Mesendoderm (in vitro differentiated cells): ENCODE results near the gene TUBA3E.
"Not testable (repeated sequence)": the region's sequence is repeated elsewhere in the genome, so short reads cannot be mapped to it uniquely, and the experiment has no call there.

ENCODE experiments used
- DNase-seq: peaks from one replicate; pipeline ENCODE4 v3.0.0; 2013
- H2AK5ac ChIP-seq: 2 replicates; pipeline ENCODE4 v1.6.1; 2013; ENCODE audit warnings: low read length, inconsistent platforms
- H2BK120ac ChIP-seq: 2 replicates; pipeline ENCODE4 v1.6.1; 2013; ENCODE audit warnings: low read depth, mild to moderate bottlenecking, low read length, moderate library complexity, mixed read lengths
- H2BK15ac ChIP-seq: replicated peaks from 2 replicates; pipeline ENCODE4 v1.6.1; 2013; ENCODE audit warnings: low read depth, mild to moderate bottlenecking, moderate library complexity
- H2BK5ac ChIP-seq: 2 replicates; pipeline ENCODE4 v1.6.1; 2013; ENCODE audit warnings: low read length, inconsistent platforms
- H3K18ac ChIP-seq: 2 replicates; pipeline ENCODE4 v1.6.1; 2013; ENCODE audit warnings: mild to moderate bottlenecking, low read length, mixed read lengths
- H3K23ac ChIP-seq: one replicate; pipeline ENCODE4 v1.6.1; 2013; ENCODE audit warnings: low read length
- H3K27ac ChIP-seq: 2 replicates; pipeline ENCODE4 v1.5.1; 2013; ENCODE audit warnings: low read depth, mild to moderate bottlenecking, inconsistent platforms, low read length, moderate library complexity
- H3K27me3 ChIP-seq: 2 replicates; pipeline ENCODE4 v1.6.1; 2013; ENCODE audit warnings: low read length, control low read depth, mild to moderate bottlenecking, inconsistent platforms; ENCODE audit not compliant: insufficient read depth, poor library complexity
- H3K36me3 ChIP-seq: 2 replicates; pipeline ENCODE4 v1.6.1; 2013; ENCODE audit warnings: low read length, inconsistent platforms; ENCODE audit not compliant: control insufficient read depth, insufficient read depth
- H3K4ac ChIP-seq: one replicate; pipeline ENCODE4 v1.6.1; 2013; ENCODE audit warnings: low read depth, mild to moderate bottlenecking, low read length, moderate library complexity
- H3K4me1 ChIP-seq: 2 replicates; pipeline ENCODE4 v1.6.1; 2013; ENCODE audit warnings: low read depth, low read length, inconsistent platforms; ENCODE audit not compliant: control insufficient read depth
- H3K4me2 ChIP-seq: 2 replicates; pipeline ENCODE4 v1.6.1; 2013; ENCODE audit warnings: low read length
- H3K4me3 ChIP-seq: 2 replicates; pipeline ENCODE4 v1.5.1; 2013; ENCODE audit warnings: mild to moderate bottlenecking, low read length
- H3K56ac ChIP-seq: one replicate; pipeline ENCODE4 v1.6.1; 2013; ENCODE audit warnings: low read length
- H3K79me1 ChIP-seq: 2 replicates; pipeline ENCODE4 v1.6.1; 2013; ENCODE audit warnings: low read length, inconsistent platforms
- H3K79me2 ChIP-seq: 2 replicates; pipeline ENCODE4 v1.6.1; 2013; ENCODE audit warnings: mild to moderate bottlenecking, low read length; ENCODE audit not compliant: control insufficient read depth, insufficient read depth
- H3K9ac ChIP-seq: 2 replicates; pipeline ENCODE4 v1.6.1; 2013; ENCODE audit warnings: low read length, inconsistent platforms
- H4K5ac ChIP-seq: one replicate; pipeline ENCODE4 v1.6.1; 2013; ENCODE audit warnings: low read length
- H4K8ac ChIP-seq: one replicate; pipeline ENCODE4 v1.6.1; 2013; ENCODE audit warnings: low read depth, mild to moderate bottlenecking, control low read depth, low read length, moderate library complexity
- WGBS: extraction: QIAGEN DNeasy Blood & Tissue Kit; methylation state at CpG from one replicate; pipeline ENCODE4 v1.1.7; 2013; ENCODE audit warnings: low lambda C conversion rate, missing lambda C conversion rate; ENCODE audit not compliant: insufficient coverage; ENCODE audit errors: extremely low coverage; 5-methylcytosine and 5-hydroxymethylcytosine counted together

TUBA3E gene

DNA sequence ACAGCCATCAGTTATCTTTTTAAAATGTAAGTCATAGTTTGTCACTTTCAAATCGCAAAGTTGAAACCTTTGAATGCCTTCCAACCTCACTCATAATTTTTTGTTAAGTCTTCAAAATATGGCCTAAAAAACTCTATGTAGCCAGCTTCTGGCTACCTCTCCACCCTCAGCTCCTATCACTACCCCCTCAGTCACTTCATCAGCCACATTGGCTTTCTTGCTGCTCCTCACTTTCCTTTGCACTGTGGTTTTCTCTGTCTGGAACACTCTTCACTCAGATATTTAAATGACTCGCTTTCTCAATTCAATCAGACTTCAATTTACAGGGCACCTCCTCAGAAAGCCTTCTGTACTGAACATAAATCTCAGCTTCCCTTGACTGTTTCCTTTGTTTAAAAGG, 34.8 kb upstream of the TUBA3E start:
- H3K4me2 ChIP-seq, DNase-seq, H2BK120ac ChIP-seq, H3K56ac ChIP-seq, H3K4me3 ChIP-seq, H2AK5ac ChIP-seq, H2BK15ac ChIP-seq, H3K23ac ChIP-seq, H3K9ac ChIP-seq, H2BK5ac ChIP-seq, H3K4ac ChIP-seq, H3K27ac ChIP-seq, H3K27me3 ChIP-seq, H3K79me2 ChIP-seq, H4K5ac ChIP-seq, H3K4me1 ChIP-seq, H3K36me3 ChIP-seq, H3K79me1 ChIP-seq, H4K8ac ChIP-seq, H3K18ac ChIP-seq: not testable (repeated sequence)
- no CpG with 5 or more reads among the region's 2 CpGs for WGBS

DNA sequence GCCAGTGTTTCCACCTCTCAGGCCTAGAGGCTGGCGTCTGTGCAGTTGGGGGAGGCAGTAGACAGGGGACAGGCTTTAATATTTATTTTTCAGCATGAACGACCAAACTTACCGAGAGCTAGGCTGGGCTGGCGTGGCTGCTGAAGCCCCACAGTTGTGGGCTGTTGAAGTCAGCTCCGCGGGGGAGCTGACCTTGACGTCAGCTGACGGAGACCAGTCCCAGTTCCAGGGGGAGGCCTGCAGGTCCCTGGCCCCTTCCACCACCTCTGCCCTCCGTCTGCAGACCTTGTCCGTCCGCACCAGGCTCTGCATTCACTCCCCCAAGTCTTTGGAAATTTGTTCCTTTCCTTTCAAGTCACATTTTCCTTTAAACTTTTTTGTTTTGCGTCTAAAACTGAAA, 33.4 kb upstream of the TUBA3E start:
- Histone ChIP-seq H3K9ac (no peak overlapping the region), H3K18ac (no peak overlapping the region), H3K27me3 (no peaks in the 10 kb centered on the region), H3K23ac (no peak overlapping the region), H2BK15ac (no peak overlapping the region), H3K79me1 (no peaks in the 10 kb centered on the region), H2BK5ac (no peak overlapping the region), H3K4me3 (no peak overlapping the region), H2AK5ac (no peak overlapping the region), H3K4me1 (no peaks in the 10 kb centered on the region), H4K8ac (no peak overlapping the region), H2BK120ac (no peak overlapping the region), H3K4me2 (no peak overlapping the region), H3K4ac (no peak overlapping the region), H4K5ac (no peak overlapping the region), H3K79me2 (no peaks in the 10 kb centered on the region), H3K27ac (no peak overlapping the region), H3K36me3 (no peaks in the 10 kb centered on the region), H3K56ac (no peak overlapping the region)
- no peak for DNase-seq
- WGBS = no CpG with 5 or more reads among the region's 12 CpGs

DNA sequence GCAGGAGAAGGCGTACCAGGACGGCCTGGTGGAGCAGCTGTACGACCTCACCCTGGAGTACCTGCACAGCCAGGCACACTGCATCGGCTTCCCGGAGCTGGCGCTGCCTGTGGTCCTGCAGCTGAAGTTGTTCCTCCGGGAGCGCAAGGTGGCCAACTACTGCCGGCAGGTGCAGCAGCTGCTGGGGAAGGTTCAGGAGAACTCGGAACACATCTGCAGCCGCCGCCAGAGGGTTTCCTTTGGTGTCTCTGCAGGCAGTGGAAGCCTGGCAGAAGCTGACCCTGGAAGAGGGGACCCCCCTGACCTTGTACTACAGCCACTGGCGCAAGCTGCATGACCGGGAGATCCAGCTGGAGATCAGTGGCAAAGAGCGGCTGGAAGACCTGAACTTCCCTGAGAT, 32.7 kb upstream of the TUBA3E start:
- H3K36me3 ChIP-seq, H2BK15ac ChIP-seq, H3K79me2 ChIP-seq, H2BK5ac ChIP-seq, H3K4me1 ChIP-seq, H3K27ac ChIP-seq, H3K4me2 ChIP-seq, H3K56ac ChIP-seq, DNase-seq, H3K4ac ChIP-seq, H2BK120ac ChIP-seq, H3K27me3 ChIP-seq, H2AK5ac ChIP-seq, H4K8ac ChIP-seq, H3K18ac ChIP-seq, H4K5ac ChIP-seq, H3K4me3 ChIP-seq, H3K9ac ChIP-seq, H3K23ac ChIP-seq, H3K79me1 ChIP-seq: not testable (repeated sequence)
- WGBS = no CpG with 5 or more reads among the region's 15 CpGs

DNA sequence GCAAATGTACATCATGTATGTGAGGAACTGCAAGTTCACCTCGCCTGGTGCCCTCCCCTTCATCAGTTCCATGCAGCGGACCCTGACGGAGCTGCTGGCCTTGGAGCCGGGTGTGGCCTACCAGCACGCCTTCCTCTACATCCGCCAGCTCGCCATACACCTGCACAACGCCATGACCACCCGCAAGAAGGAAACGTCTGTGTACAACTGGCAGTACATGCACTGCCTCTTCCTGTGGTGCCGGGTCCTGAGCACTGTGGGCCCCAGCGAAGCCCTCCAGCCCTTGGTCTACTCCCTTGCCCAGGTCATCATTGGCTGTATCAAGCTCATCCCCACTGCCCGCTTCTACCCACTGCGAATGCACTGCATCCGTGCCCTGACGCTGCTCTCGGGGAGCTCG, 32.1 kb upstream of the TUBA3E start:
- H2BK15ac ChIP-seq, H3K79me1 ChIP-seq, H2BK5ac ChIP-seq, H3K56ac ChIP-seq, H3K4ac ChIP-seq, H3K27ac ChIP-seq, H3K9ac ChIP-seq, H3K4me2 ChIP-seq, H4K8ac ChIP-seq, H2BK120ac ChIP-seq, DNase-seq, H4K5ac ChIP-seq, H3K4me3 ChIP-seq, H3K36me3 ChIP-seq, H3K27me3 ChIP-seq, H3K18ac ChIP-seq, H3K4me1 ChIP-seq, H3K23ac ChIP-seq, H2AK5ac ChIP-seq, H3K79me2 ChIP-seq: not testable (repeated sequence)
- WGBS = no CpG with 5 or more reads among the region's 18 CpGs

DNA sequence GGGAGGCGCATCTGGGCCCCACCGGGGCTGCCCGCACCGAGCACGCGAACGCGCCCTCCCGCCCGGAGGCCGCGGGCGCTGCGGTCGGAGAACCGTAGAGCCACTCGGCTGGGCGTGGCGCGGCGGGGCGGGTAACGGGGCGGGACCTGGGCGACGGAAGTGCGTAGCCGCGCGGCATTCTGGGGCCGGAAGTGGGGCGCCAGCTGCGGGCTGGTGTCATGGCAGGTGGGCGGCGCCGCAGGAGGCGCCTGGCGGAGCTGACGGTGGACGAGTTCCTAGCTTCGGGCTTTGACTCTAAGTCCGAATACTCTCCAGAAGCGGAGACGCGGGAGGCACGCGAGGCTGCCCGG, 30.9 kb upstream of the TUBA3E start:
- not testable (repeated sequence) for H3K79me2 ChIP-seq, H3K27me3 ChIP-seq, H4K8ac ChIP-seq, H2BK5ac ChIP-seq, H3K79me1 ChIP-seq, H2BK15ac ChIP-seq, H2BK120ac ChIP-seq, H4K5ac ChIP-seq, H3K27ac ChIP-seq, H3K9ac ChIP-seq, H3K23ac ChIP-seq, H3K56ac ChIP-seq, H3K36me3 ChIP-seq, H3K18ac ChIP-seq, DNase-seq, H3K4me1 ChIP-seq, H2AK5ac ChIP-seq, H3K4ac ChIP-seq, H3K4me2 ChIP-seq, H3K4me3 ChIP-seq
- WGBS = no CpG with 5 or more reads among the region's 48 CpGs

- not testable (repeated sequence) for H2AK5ac ChIP-seq, H3K27me3 ChIP-seq, H3K4me1 ChIP-seq, H3K4me2 ChIP-seq, H3K79me2 ChIP-seq, H2BK5ac ChIP-seq, H4K5ac ChIP-seq, H3K36me3 ChIP-seq, H3K56ac ChIP-seq, H3K23ac ChIP-seq, H3K27ac ChIP-seq, DNase-seq, H3K9ac ChIP-seq, H3K79me1 ChIP-seq, H2BK120ac ChIP-seq, H3K4me3 ChIP-seq, H3K18ac ChIP-seq, H4K8ac ChIP-seq, H3K4ac ChIP-seq, H2BK15ac ChIP-seq
- no CpG with 5 or more reads among the region's 69 CpGs for WGBS
These were observed 30.4 kb upstream of the TUBA3E start for GRCh38 chr2:130228467-130229160.
